ENCODE results near the gene RDH8.
A peak's percentile ranks its signal among the peaks of the same experiment; 100 is the strongest.

The RDH8 gene, protein sequence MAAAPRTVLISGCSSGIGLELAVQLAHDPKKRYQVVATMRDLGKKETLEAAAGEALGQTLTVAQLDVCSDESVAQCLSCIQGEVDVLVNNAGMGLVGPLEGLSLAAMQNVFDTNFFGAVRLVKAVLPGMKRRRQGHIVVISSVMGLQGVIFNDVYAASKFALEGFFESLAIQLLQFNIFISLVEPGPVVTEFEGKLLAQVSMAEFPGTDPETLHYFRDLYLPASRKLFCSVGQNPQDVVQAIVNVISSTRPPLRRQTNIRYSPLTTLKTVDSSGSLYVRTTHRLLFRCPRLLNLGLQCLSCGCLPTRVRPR

GRCh38 chr19:10013316-10013715 is at the start of gene RDH8:
RDH8 (plus strand) TSS chr19:10013483; CDS start chr19:10013498, 15 bp downstream.
- no peak within 1 kb of the TSS for H3K27ac ChIP-seq (ENCODE audit: low read length)
- no peak within 1 kb of the TSS for H3K9ac ChIP-seq (ENCODE audit: low read depth, low read length)
- no peak within 1 kb of the TSS for H3K4me3 ChIP-seq (ENCODE audit: low read length)
- peaks cover 50% of the 10 kb centered on the region for H3K27me3 ChIP-seq (ENCODE audit: insufficient read depth, low read length)
- peaks cover 4% of the 10 kb centered on the region for H3K4me1 ChIP-seq (ENCODE audit: insufficient read depth, low read length)
- H3K9me3 ChIP-seq (ENCODE audit: insufficient read depth, low read depth, low read length): no peaks in the 10 kb centered on the region
- no peaks in the 10 kb centered on the region for H3K36me3 ChIP-seq (ENCODE audit: insufficient read depth, low read depth, low read length)

DNA sequence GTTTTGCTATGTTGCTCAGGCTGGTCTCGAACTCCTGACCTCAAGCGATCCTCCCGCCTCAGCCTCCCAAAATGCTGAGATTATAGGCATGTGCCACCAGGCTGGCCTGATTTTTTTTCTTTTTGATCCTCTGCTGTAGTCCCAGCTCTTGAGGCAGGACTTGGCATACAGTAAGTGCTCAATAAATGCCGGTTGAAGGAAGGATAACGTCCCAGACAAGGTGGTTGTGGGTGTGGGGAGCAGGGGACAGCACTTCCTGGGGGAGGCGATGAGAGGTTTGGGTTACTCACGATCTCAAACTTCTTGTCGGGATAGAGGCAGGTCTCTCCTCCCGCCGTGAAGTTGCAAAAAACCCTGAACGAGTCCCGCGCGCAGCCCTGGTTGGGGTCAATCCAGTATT is 47.3 kb upstream of the RDH8 start:
- peak overlapping the region; percentile 41 for H3K4me3 ChIP-seq (ENCODE audit: low read length)
- peaks cover 40% of the 10 kb centered on the region for H3K27me3 ChIP-seq (ENCODE audit: insufficient read depth, low read length)

GRCh38 chr19:9966448-9966847 is 46.8 kb upstream of the RDH8 start:
- Histone ChIP-seq H3K4me1 (ENCODE audit: insufficient read depth, low read length) (no peaks in the 10 kb centered on the region), H3K9ac (ENCODE audit: low read depth, low read length) (no peak overlapping the region), H3K36me3 (ENCODE audit: insufficient read depth, low read depth, low read length) (no peaks in the 10 kb centered on the region), H3K27me3 (ENCODE audit: insufficient read depth, low read length) (peaks cover 40% of the 10 kb centered on the region), H3K27ac (ENCODE audit: low read length) (no peak overlapping the region), H3K4me3 (ENCODE audit: low read length) (peak overlapping the region; percentile 41; the same call in 1 of the 2 replicates), H3K9me3 (ENCODE audit: insufficient read depth, low read depth, low read length) (no peaks in the 10 kb centered on the region)

More for the DNA sequence above, 47.3 kb upstream of the RDH8 start:
- Histone ChIP-seq H3K9ac (ENCODE audit: low read depth, low read length) (no peak overlapping the region), H3K4me1 (ENCODE audit: insufficient read depth, low read length) (no peaks in the 10 kb centered on the region), H3K9me3 (ENCODE audit: insufficient read depth, low read depth, low read length) (no peaks in the 10 kb centered on the region), H3K27ac (ENCODE audit: low read length) (no peak overlapping the region), H3K36me3 (ENCODE audit: insufficient read depth, low read depth, low read length) (no peaks in the 10 kb centered on the region)

DNA sequence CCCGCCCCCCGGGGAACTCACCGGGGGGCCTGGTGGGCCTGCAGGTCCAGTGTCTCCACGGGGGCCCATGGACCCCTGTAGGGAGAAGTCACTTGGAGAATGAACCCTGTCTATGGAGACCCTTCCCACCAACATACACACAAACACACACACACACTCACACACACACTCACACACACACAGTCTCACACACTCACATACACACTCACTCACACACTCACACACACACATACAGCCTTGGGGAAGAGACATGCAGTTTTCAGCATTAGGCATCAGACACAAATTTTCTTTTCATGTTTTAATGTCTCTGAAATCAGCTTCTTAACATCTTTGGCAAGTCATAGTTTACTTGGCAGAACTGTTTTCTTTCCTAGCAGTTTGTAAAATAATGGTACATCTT is 46.0 kb upstream of the RDH8 start:
- Histone ChIP-seq H3K9ac (ENCODE audit: low read depth, low read length) (no peak overlapping the region), H3K9me3 (ENCODE audit: insufficient read depth, low read depth, low read length) (no peaks in the 10 kb centered on the region), H3K27me3 (ENCODE audit: insufficient read depth, low read length) (peaks cover 40% of the 10 kb centered on the region), H3K4me1 (ENCODE audit: insufficient read depth, low read length) (no peaks in the 10 kb centered on the region), H3K4me3 (ENCODE audit: low read length) (no peak overlapping the region), H3K27ac (ENCODE audit: low read length) (no peak overlapping the region), H3K36me3 (ENCODE audit: insufficient read depth, low read depth, low read length) (no peaks in the 10 kb centered on the region)

DNA sequence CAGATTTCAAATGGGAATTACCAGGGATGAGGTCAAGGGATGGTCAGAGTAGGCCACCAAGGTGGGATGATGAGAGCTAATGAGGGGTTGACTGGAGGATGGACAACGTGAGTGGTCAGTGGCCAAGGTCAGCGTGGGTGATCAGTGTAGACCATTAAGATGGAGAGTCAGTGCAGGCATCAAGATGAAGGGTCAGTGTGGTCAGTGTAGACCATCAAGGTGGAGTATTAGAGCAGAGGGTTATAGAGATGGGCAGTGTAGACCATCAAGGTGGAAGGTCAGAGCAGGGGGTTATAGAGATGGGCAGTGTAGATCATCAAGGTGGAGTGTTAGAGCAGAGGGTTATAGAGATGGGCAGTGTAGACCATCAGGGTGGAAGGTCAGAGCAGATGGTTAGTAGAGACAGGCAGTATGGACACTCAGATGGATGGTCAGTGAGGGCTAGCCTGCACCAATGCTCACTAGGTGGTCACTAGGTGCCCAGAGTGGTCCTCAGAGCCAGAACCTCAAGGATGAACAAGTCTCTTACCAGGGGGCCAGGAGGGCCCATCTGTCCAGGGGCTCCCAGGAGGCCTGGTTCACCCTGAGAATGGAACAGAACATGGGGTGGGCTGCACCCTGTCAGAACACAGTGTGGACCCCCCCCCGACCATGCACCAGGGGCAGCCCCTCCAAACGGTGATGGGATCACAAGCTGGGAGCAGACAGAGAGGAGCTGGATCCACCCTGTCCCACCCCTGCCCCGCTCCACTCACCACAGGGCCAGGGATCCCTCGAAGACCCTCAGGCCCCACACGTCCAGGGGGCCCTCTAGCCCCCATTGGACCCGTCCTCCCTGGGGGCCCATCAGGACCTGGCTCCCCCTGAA is 44.2 kb upstream of the RDH8 start:
- no peaks in the 10 kb centered on the region for H3K36me3 ChIP-seq (ENCODE audit: insufficient read depth, low read depth, low read length)
- H3K27me3 ChIP-seq (ENCODE audit: insufficient read depth, low read length): peaks cover 40% of the 10 kb centered on the region
- H3K9me3 ChIP-seq (ENCODE audit: insufficient read depth, low read depth, low read length): no peaks in the 10 kb centered on the region
- H3K4me1 ChIP-seq (ENCODE audit: insufficient read depth, low read length): no peaks in the 10 kb centered on the region
- no peak overlapping the region for H3K4me3 ChIP-seq (ENCODE audit: low read length)
- H3K27ac ChIP-seq (ENCODE audit: low read length): no peak overlapping the region
- H3K9ac ChIP-seq (ENCODE audit: low read depth, low read length): no peak overlapping the region

DNA sequence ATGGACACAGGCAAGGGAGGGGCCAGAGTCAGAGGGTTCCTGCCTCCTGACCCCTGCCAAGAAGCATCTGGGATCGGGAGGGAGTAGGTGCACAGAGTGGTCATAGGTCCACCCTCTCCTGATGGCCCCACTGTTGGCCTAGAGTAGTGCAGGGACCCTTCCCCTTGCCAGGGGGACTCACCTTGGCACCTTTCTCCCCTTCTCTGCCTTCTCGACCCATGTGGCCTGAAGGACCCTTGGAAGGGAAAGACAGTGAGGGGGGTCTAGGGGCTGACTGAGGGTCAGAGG is 43.7 kb upstream of the RDH8 start:
- Histone ChIP-seq H3K9me3 (ENCODE audit: insufficient read depth, low read depth, low read length) (no peaks in the 10 kb centered on the region), H3K9ac (ENCODE audit: low read depth, low read length) (no peak overlapping the region), H3K27me3 (ENCODE audit: insufficient read depth, low read length) (peaks cover 40% of the 10 kb centered on the region), H3K4me3 (ENCODE audit: low read length) (no peak overlapping the region), H3K27ac (ENCODE audit: low read length) (no peak overlapping the region), H3K36me3 (ENCODE audit: insufficient read depth, low read depth, low read length) (no peaks in the 10 kb centered on the region), H3K4me1 (ENCODE audit: insufficient read depth, low read length) (no peaks in the 10 kb centered on the region)

- no peaks in the 10 kb centered on the region for H3K36me3 ChIP-seq (ENCODE audit: insufficient read depth, low read depth, low read length)
- H3K9ac ChIP-seq (ENCODE audit: low read depth, low read length): no peak overlapping the region
- no peaks in the 10 kb centered on the region for H3K4me1 ChIP-seq (ENCODE audit: insufficient read depth, low read length)
- no peaks in the 10 kb centered on the region for H3K9me3 ChIP-seq (ENCODE audit: insufficient read depth, low read depth, low read length)
- peaks cover 38% of the 10 kb centered on the region for H3K27me3 ChIP-seq (ENCODE audit: insufficient read depth, low read length)
- no peak overlapping the region for H3K27ac ChIP-seq (ENCODE audit: low read length)
- no peak overlapping the region for H3K4me3 ChIP-seq (ENCODE audit: low read length)
Measured at GRCh38 chr19:9970481-9970880, 42.8 kb upstream of the RDH8 start.

DNA sequence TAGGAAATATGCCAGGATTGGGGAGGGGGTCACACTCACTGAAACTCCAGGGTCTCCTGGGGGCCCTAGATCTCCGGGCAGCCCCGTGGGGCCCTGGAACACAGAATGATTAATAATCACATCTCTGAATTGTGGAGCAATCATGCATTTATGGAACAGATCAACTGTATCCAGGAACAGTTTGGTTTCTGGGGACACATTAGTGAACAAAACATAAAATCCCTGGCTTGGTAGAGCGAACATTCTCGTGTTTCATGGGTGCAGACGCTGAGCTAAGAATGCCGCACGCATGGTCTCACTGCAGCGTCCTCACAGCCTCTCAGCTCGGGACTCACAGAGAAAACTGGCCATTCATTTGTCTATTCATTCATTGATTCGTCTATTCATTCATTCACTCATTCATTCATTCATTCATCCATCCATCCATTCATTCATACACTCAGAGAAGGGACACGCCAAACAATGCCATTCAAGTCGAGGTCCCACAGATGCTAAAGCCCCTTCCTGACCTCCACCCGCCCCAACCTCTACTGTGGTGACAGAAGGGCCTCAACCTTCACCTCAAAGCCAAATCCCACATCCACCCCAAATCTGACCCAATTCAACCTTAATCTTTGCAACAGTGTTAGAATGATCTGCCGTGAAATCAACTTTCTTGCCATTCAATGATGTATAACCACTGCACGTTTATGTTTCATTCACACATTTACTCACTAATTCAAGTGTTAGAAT is 42.0 kb upstream of the RDH8 start:
- Histone ChIP-seq H3K9ac (ENCODE audit: low read depth, low read length) (no peak overlapping the region), H3K27me3 (ENCODE audit: insufficient read depth, low read length) (peaks cover 29% of the 10 kb centered on the region)

GRCh38 chr19:9972103-9972502 is 41.2 kb upstream of the RDH8 start:
- Histone ChIP-seq H3K27me3 (ENCODE audit: insufficient read depth, low read length) (peaks cover 21% of the 10 kb centered on the region), H3K9me3 (ENCODE audit: insufficient read depth, low read depth, low read length) (no peaks in the 10 kb centered on the region)

More for the DNA sequence above, 42.0 kb upstream of the RDH8 start:
- Histone ChIP-seq H3K36me3 (ENCODE audit: insufficient read depth, low read depth, low read length) (no peaks in the 10 kb centered on the region), H3K27ac (ENCODE audit: low read length) (no peak overlapping the region), H3K4me3 (ENCODE audit: low read length) (no peak overlapping the region), H3K4me1 (ENCODE audit: insufficient read depth, low read length) (no peaks in the 10 kb centered on the region), H3K9me3 (ENCODE audit: insufficient read depth, low read depth, low read length) (no peaks in the 10 kb centered on the region)

GRCh38 chr19:9981406-9982260 is 31.6 kb upstream of the RDH8 start:
- Histone ChIP-seq H3K36me3 (ENCODE audit: insufficient read depth, low read depth, low read length) (no peaks in the 10 kb centered on the region), H3K9me3 (ENCODE audit: insufficient read depth, low read depth, low read length) (no peaks in the 10 kb centered on the region), H3K27me3 (ENCODE audit: insufficient read depth, low read length) (no peaks in the 10 kb centered on the region), H3K4me1 (ENCODE audit: insufficient read depth, low read length) (peaks cover 1% of the 10 kb centered on the region; the same call in 1 of the 2 replicates), H3K4me3 (ENCODE audit: low read length) (no peak overlapping the region), H3K9ac (ENCODE audit: low read depth, low read length) (no peak overlapping the region), H3K27ac (ENCODE audit: low read length) (no peak overlapping the region)

More at GRCh38 chr19:9972103-9972502, 41.2 kb upstream of the RDH8 start:
- no peaks in the 10 kb centered on the region for H3K36me3 ChIP-seq (ENCODE audit: insufficient read depth, low read depth, low read length)
- H3K4me1 ChIP-seq (ENCODE audit: insufficient read depth, low read length): no peaks in the 10 kb centered on the region
- H3K9ac ChIP-seq (ENCODE audit: low read depth, low read length): no peak overlapping the region
- H3K4me3 ChIP-seq (ENCODE audit: low read length): no peak overlapping the region
- H3K27ac ChIP-seq (ENCODE audit: low read length): no peak overlapping the region

GRCh38 chr19:9986787-9987281 is 26.4 kb upstream of the RDH8 start:
- no peaks in the 10 kb centered on the region for H3K9me3 ChIP-seq (ENCODE audit: insufficient read depth, low read depth, low read length)
- no peak overlapping the region for H3K4me3 ChIP-seq (ENCODE audit: low read length)
- no peaks in the 10 kb centered on the region for H3K36me3 ChIP-seq (ENCODE audit: insufficient read depth, low read depth, low read length)
- no peaks in the 10 kb centered on the region for H3K27me3 ChIP-seq (ENCODE audit: insufficient read depth, low read length)
- no peak overlapping the region for H3K27ac ChIP-seq (ENCODE audit: low read length)
- no peak overlapping the region for H3K9ac ChIP-seq (ENCODE audit: low read depth, low read length)
- peaks cover 7% of the 10 kb centered on the region; the same call in 1 of the 2 replicates for H3K4me1 ChIP-seq (ENCODE audit: insufficient read depth, low read length)
